ENCODE measurements around the gene EFNB1. TPM values are rescaled to one million over a fixed set of nuclear protein-coding genes. Genes with fewer than 3 reads are reported as not detected.

The EFNB1 gene
- total and polyA plus RNA-seq, 10 of the 15 experiments (the other 5 are each of a cell fraction or from before 2014, with no cell fraction given) = 0.02 to 1.0 (median 0.81) TPM; not detected in 1

DNA sequence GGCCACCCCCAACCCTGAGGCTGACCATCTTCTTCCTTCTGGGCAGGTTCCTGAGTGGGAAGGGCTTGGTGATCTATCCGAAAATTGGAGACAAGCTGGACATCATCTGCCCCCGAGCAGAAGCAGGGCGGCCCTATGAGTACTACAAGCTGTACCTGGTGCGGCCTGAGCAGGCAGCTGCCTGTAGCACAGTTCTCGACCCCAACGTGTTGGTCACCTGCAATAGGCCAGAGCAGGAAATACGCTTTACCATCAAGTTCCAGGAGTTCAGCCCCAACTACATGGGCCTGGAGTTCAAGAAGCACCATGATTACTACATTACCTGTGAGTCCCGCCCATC lies 9.7 kb downstream of the EFNB1 start:
- POLR2A ChIA-PET = no interaction called here
- RAD21 ChIA-PET (ENCODE audit: unreplicated experiment) = no interaction called here
- DNase-seq (ENCODE audit: low read depth, low spot score) = no peak
- Histone ChIP-seq H3K9ac (ENCODE audit: control insufficient read depth, insufficient read depth, low read length) (no peak overlapping the region), H4K20me1 (ENCODE audit: control insufficient read depth, insufficient read depth) (no peaks in the 10 kb centered on the region), H3K4me1 (ENCODE audit: control insufficient read depth, insufficient read depth, low read length) (no peaks in the 10 kb centered on the region), H3K27ac (ENCODE audit: control insufficient read depth, insufficient read depth) (no peak overlapping the region), H3K4me3 (no peak overlapping the region), H3K4me2 (ENCODE audit: control insufficient read depth, insufficient read depth) (no peak overlapping the region), H3K36me3 (ENCODE audit: control insufficient read depth in 2 of 2, insufficient read depth in 2 of 2, low read length in 1 of 2) (no peaks in the 10 kb centered on the region), H3K9me3 (replicated peaks; ENCODE audit: control insufficient read depth, insufficient read depth, low read length) (no peaks in the 10 kb centered on the region; the same call in 2 of the 3 replicates), H3K79me2 (ENCODE audit: control insufficient read depth, insufficient read depth, low read length) (no peaks in the 10 kb centered on the region), H2AFZ (ENCODE audit: control insufficient read depth, low read depth, low read length) (no peak overlapping the region), H3K27me3 (replicated peaks in 1 of 2; ENCODE audit: control insufficient read depth in 2 of 2, insufficient read depth in 2 of 2, low read length in 1 of 2) (no peaks in the 10 kb centered on the region)
- no peak for TF ChIP-seq RAD51 (IDR thresholded peaks at IDR 0.05)
- no peak for TF ChIP-seq KLF5 (IDR thresholded peaks at IDR 0.05; ENCODE audit: partially characterized antibody)
- TF ChIP-seq, protein P1, sequence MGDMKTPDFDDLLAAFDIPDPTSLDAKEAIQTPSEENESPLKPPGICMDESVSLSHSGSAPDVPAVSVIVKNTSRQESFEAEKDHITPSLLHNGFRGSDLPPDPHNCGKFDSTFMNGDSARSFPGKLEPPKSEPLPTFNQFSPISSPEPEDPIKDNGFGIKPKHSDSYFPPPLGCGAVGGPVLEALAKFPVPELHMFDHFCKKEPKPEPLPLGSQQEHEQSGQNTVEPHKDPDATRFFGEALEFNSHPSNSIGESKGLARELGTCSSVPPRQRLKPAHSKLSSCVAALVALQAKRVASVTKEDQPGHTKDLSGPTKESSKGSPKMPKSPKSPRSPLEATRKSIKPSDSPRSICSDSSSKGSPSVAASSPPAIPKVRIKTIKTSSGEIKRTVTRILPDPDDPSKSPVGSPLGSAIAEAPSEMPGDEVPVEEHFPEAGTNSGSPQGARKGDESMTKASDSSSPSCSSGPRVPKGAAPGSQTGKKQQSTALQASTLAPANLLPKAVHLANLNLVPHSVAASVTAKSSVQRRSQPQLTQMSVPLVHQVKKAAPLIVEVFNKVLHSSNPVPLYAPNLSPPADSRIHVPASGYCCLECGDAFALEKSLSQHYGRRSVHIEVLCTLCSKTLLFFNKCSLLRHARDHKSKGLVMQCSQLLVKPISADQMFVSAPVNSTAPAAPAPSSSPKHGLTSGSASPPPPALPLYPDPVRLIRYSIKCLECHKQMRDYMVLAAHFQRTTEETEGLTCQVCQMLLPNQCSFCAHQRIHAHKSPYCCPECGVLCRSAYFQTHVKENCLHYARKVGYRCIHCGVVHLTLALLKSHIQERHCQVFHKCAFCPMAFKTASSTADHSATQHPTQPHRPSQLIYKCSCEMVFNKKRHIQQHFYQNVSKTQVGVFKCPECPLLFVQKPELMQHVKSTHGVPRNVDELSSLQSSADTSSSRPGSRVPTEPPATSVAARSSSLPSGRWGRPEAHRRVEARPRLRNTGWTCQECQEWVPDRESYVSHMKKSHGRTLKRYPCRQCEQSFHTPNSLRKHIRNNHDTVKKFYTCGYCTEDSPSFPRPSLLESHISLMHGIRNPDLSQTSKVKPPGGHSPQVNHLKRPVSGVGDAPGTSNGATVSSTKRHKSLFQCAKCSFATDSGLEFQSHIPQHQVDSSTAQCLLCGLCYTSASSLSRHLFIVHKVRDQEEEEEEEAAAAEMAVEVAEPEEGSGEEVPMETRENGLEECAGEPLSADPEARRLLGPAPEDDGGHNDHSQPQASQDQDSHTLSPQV (IDR thresholded peaks at IDR 0.05) = no peak
- no peak for TF ChIP-seq ATF7 (IDR thresholded peaks at IDR 0.05; ENCODE audit: low read depth)
- TF ChIP-seq JUNB (IDR thresholded peaks at IDR 0.05) = no peak
- TF ChIP-seq ZSCAN29 (IDR thresholded peaks at IDR 0.05) = no peak
- TF ChIP-seq, protein P2, sequence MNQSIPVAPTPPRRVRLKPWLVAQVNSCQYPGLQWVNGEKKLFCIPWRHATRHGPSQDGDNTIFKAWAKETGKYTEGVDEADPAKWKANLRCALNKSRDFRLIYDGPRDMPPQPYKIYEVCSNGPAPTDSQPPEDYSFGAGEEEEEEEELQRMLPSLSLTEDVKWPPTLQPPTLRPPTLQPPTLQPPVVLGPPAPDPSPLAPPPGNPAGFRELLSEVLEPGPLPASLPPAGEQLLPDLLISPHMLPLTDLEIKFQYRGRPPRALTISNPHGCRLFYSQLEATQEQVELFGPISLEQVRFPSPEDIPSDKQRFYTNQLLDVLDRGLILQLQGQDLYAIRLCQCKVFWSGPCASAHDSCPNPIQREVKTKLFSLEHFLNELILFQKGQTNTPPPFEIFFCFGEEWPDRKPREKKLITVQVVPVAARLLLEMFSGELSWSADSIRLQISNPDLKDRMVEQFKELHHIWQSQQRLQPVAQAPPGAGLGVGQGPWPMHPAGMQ (IDR thresholded peaks at IDR 0.05; ENCODE audit: borderline replicate concordance) = no peak
- no peak for TF ChIP-seq NR2C2 (IDR thresholded peaks at IDR 0.05; ENCODE audit: borderline replicate concordance, control insufficient read depth, insufficient read length, low read depth)
- TF ChIP-seq BHLHE40 (IDR thresholded peaks at IDR 0.05; ENCODE audit: borderline replicate concordance in 1 of 2, low read depth in 2 of 2, low read length in 1 of 2) = no peak
- TF ChIP-seq, protein P3, sequence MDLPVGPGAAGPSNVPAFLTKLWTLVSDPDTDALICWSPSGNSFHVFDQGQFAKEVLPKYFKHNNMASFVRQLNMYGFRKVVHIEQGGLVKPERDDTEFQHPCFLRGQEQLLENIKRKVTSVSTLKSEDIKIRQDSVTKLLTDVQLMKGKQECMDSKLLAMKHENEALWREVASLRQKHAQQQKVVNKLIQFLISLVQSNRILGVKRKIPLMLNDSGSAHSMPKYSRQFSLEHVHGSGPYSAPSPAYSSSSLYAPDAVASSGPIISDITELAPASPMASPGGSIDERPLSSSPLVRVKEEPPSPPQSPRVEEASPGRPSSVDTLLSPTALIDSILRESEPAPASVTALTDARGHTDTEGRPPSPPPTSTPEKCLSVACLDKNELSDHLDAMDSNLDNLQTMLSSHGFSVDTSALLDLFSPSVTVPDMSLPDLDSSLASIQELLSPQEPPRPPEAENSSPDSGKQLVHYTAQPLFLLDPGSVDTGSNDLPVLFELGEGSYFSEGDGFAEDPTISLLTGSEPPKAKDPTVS (IDR thresholded peaks at IDR 0.05; ENCODE audit: low read depth, low read length) = no peak
- TF ChIP-seq HDAC6 (IDR thresholded peaks at IDR 0.05; ENCODE audit: unreplicated experiment) = no peak
- no peak for TF ChIP-seq WRNIP1 (IDR thresholded peaks at IDR 0.05; ENCODE audit: borderline replicate concordance, low read depth, low read length)
- no peak for TF ChIP-seq BMI1 (IDR thresholded peaks at IDR 0.05; ENCODE audit: borderline replicate concordance)
- TF ChIP-seq SREBF2 (IDR thresholded peaks at IDR 0.05; ENCODE audit: low read length) = no peak
- no peak for TF ChIP-seq MYB (IDR thresholded peaks at IDR 0.05; ENCODE audit: borderline replicate concordance, low read depth, low read length)
- no peak for TF ChIP-seq IKZF2 (IDR thresholded peaks at IDR 0.05)
- TF ChIP-seq MTA3 (IDR thresholded peaks at IDR 0.05; ENCODE audit: borderline replicate concordance, low read length) = no peak
- BruUV-seq (replicated peaks) = no TSS peak
- CTCF ChIA-PET = no interaction called here
- intact Hi-C loops (cut with micrococcal nuclease; ENCODE audit: unreplicated experiment) = no loop called here
- no peak for ATAC-seq
- SMC1A ChIA-PET (ENCODE audit: uncharacterized antibody, unreplicated experiment) = no interaction called here
- FAIRE-seq = no peak
- 44% methylated on average over 8 of the region's 8 CpGs for WGBS (ENCODE audit: insufficient coverage, insufficient replicate concordance, low lambda C conversion rate, missing lambda C conversion rate)
- in situ Hi-C loops (cut with MboI) = no loop called here
